Esophagus squamous epithelium (tissue), 5 donors: ENCODE data around the gene MYO1H. TPM values are rescaled to one million over a fixed set of nuclear protein-coding genes. Genes with fewer than 3 reads are reported as not detected.

Source experiments
- DNase-seq: peaks from one replicate; lab custom pipeline; 2025; lab: John Stamatoyannopoulos, UW
- H3K27ac ChIP-seq, 4 donors: fragments of 200-600 bp; sonication (generic); one replicate each; pipeline ENCODE4 v1.5.1; 2016 to 2019; ENCODE audit warnings: mild to moderate bottlenecking in 1 of 4
- H3K27me3 ChIP-seq, 4 donors: fragments of 200-600 bp; sonication (generic); 1 replicate in 3 of 4; 2 replicates in 1 of 4; pipeline versions ENCODE4 v1.5.1 to v1.6.0; 2017 to 2021; ENCODE audit warnings: antibody characterized with exemption in 1 of 4
- H3K36me3 ChIP-seq, 3 donors: fragments of 200-600 bp; sonication (generic); one replicate each; pipeline ENCODE4 v1.5.1; 2016 to 2019
- H3K4me1 ChIP-seq, 3 donors: fragments of 200-600 bp; sonication (generic); one replicate each; pipeline ENCODE4 v1.5.1; 2017 to 2019
- H3K4me3 ChIP-seq, 4 donors: fragments of 200-600 bp; sonication (generic); 1 replicate in 3 of 4; 2 replicates in 1 of 4; pipeline ENCODE4 v1.5.1; 2016 to 2019; ENCODE audit warnings: mild to moderate bottlenecking in 2 of 4, moderate library complexity in 1 of 4
- H3K9me3 ChIP-seq, 3 donors: fragments of 200-600 bp; sonication (generic); one replicate each; pipeline ENCODE4 v1.5.1; 2016 to 2019
- CTCF ChIP-seq, 6 experiments: fragments of 450-650 bp in 4 of 6; fragments of 200-600 bp in 2 of 6; sonication (generic) in 2 of 6; IDR thresholded peaks; one replicate each; pipeline ENCODE4 v1.5.1; 2016 to 2019; ENCODE audit warnings: antibody characterized with exemption in 6 of 6, mild to moderate bottlenecking in 4 of 6, moderate library complexity in 4 of 6
- POLR2A ChIP-seq, 4 donors: fragments of 450-650 bp; IDR thresholded peaks; one replicate each; pipeline ENCODE4 v1.6.1; 2017; ENCODE audit warnings: antibody characterized with exemption in 4 of 4, mild to moderate bottlenecking in 4 of 4, moderate library complexity in 3 of 4
- WGBS, 2 donors: methylation state at CpG; one replicate each; pipeline ENCODE4 v1.1.5; 2018; 5-methylcytosine and 5-hydroxymethylcytosine counted together
- intact Hi-C: fragments of 100-400 bp; cut with DNase I; formaldehyde crosslinking; loops from one replicate; pipeline ENCODE4 v1.15.0; 2022
- total RNA-seq, 4 donors: library from RNA; depleted of rRNA; stranded (reverse); fragments of >200 nt; gene quantifications; one replicate each; pipeline ENCODE4 v1.1.0, GENCODE V29; 2016
- donor health status: DM: yes; HTN: yes; CAD: no.

Gene MYO1H
- total RNA-seq, 4 donors from 2014 or later: 0.48 to 0.83 (median 0.62) TPM; not detected in 1

GRCh38 chr12:109304485-109304884 lies 43.2 kb upstream of the MYO1H start:
- Histone ChIP-seq H3K27ac (no peak overlapping the region), H3K4me1 (peaks cover 8 to 16% (median 11%) of the 10 kb centered on the region in 3 donors), H3K4me3 (no peak overlapping the region), H3K9me3 (no peaks in the 10 kb centered on the region), H3K27me3 (peaks cover 7 to 79% (median 16%) of the 10 kb centered on the region in 4 donors), H3K36me3 (no peaks in the 10 kb centered on the region)
- DNase-seq: no peak
- intact Hi-C loops: no loop called here
- no peak for TF ChIP-seq CTCF (IDR thresholded peaks at IDR 0.05)
- no peak for TF ChIP-seq POLR2A (IDR thresholded peaks at IDR 0.05)
- WGBS, 2 donors: 56 to 64% methylated on average over 3 of the region's 8 CpGs

GRCh38 chr12:109305547-109305946 lies 42.2 kb upstream of the MYO1H start:
- H3K27me3 ChIP-seq: peaks cover 7 to 89% (median 18%) of the 10 kb centered on the region in 4 donors
- no peak overlapping the region for H3K27ac ChIP-seq
- peaks cover 16 to 24% (median 18%) of the 10 kb centered on the region in 3 donors for H3K4me1 ChIP-seq
- no peaks in the 10 kb centered on the region for H3K9me3 ChIP-seq
- intact Hi-C loops: no loop called here
- WGBS, 2 donors: 58 to 88% methylated on average over 4 to 5 of the region's 6 CpGs
- H3K36me3 ChIP-seq: no peaks in the 10 kb centered on the region
- no peak for DNase-seq
- no peak overlapping the region for H3K4me3 ChIP-seq
- TF ChIP-seq POLR2A (IDR thresholded peaks at IDR 0.05): no peak
- no peak for TF ChIP-seq CTCF (IDR thresholded peaks at IDR 0.05)

GRCh38 chr12:109307051-109307450 lies 40.6 kb upstream of the MYO1H start:
- no peak overlapping the region for H3K4me3 ChIP-seq
- H3K9me3 ChIP-seq: no peaks in the 10 kb centered on the region
- TF ChIP-seq CTCF (IDR thresholded peaks at IDR 0.05) (no peak), POLR2A (IDR thresholded peaks at IDR 0.05) (no peak)
- intact Hi-C loops: no loop called here
- H3K4me1 ChIP-seq: peaks cover 16 to 39% (median 18%) of the 10 kb centered on the region in 3 donors
- H3K27ac ChIP-seq: no peak overlapping the region
- H3K36me3 ChIP-seq: no peaks in the 10 kb centered on the region
- DNase-seq: no peak
- 74% methylated on average over 8 of the region's 9 CpGs; no CpG with 5 or more reads in 1 of the 2 donors for WGBS, 2 donors
- peaks cover 7 to 95% (median 19%) of the 10 kb centered on the region in 4 donors for H3K27me3 ChIP-seq

GRCh38 chr12:109308534-109309380 lies 38.9 kb upstream of the MYO1H start, which contains the start of gene FOXN4:
FOXN4 (minus strand) TSS chr12:109309284; CDS start chr12:109308321, 963 bp downstream.
- Histone ChIP-seq H3K27me3 (peaks cover 7 to 97% (median 19%) of the 10 kb centered on the region in 4 donors), H3K27ac (no peak within 1 kb of the TSS)

More at GRCh38 chr12:109308534-109309380, 38.9 kb upstream of the MYO1H start, which contains the start of gene FOXN4:
- H3K4me1 ChIP-seq: peaks cover 16 to 39% (median 18%) of the 10 kb centered on the region in 3 donors
- DNase-seq: no peak
- no peaks in the 10 kb centered on the region for H3K9me3 ChIP-seq
- H3K4me3 ChIP-seq: peak within 1 kb of the TSS; percentile 22 to 67 (median 42)
- no peaks in the 10 kb centered on the region for H3K36me3 ChIP-seq
- intact Hi-C loops: no loop called here
- 37 to 42% methylated on average over 8 of the region's 43 CpGs for WGBS, 2 donors
- no peak for TF ChIP-seq CTCF (IDR thresholded peaks at IDR 0.05)
- no peak for TF ChIP-seq POLR2A (IDR thresholded peaks at IDR 0.05)
